K562 (cell line): Measurements from ENCODE around the gene CHD3. TPM values are rescaled to one million over a fixed set of nuclear protein-coding genes. Genes with fewer than 3 reads are reported as not detected.

Source experiments
- ATAC-seq: fragments of 200-7000 bp; cut with Tn5 transposase; 3 replicates; pipeline ENCODE4 v1.9.1; 2020; ENCODE audit warnings: moderate library complexity
- BruUV-seq: library from RNA; stranded (reverse); fragments of 400-500 nt; replicated peaks from 2 replicates; lab custom pipeline; 2021; lab: Mats Ljungman, UMichigan
- CTCF ChIA-PET: fragments of 300-600 bp; formaldehyde crosslinking; extraction: SDS; loops from one replicate; lab custom pipeline; 2021; ENCODE audit warnings: low intra/inter-chr PET ratio; lab: Yijun Ruan, JAX
- POLR2A ChIA-PET: fragments of 300-600, 350-650 bp; sonication (Branson Sonifier 250); formaldehyde crosslinking; extraction: SDS; loops from one replicate; lab custom pipeline; 2021; ENCODE audit warnings: antibody characterized with exemption, inconsistent platforms; lab: Yijun Ruan, JAX
- DNase-seq, 4 experiments: peaks; one replicate each; pipeline versions ENCODE4 v3.0.0 to v3.0.0-alpha.2; 2011 to 2018; ENCODE audit warnings: low spot score in 3 of 4, mixed read lengths in 3 of 4; ENCODE audit errors: extremely low read depth in 1 of 4
- FAIRE-seq: peaks from 2 replicates; lab custom pipeline; 2011; peaks lifted over from hg19 to GRCh38; lab: Jason Lieb, UNC
- H2AFZ ChIP-seq: 2 replicates; pipeline ENCODE4 v1.6.0; 2011; ENCODE audit warnings: low read depth, low read length, control low read depth, inconsistent platforms
- H3K27ac ChIP-seq: fragments of 200-600 bp; 3 replicates; pipeline ENCODE4 v1.8.0; 2011; ENCODE audit warnings: low read depth, mild to moderate bottlenecking, control low read depth, inconsistent platforms, low read length, moderate library complexity, mixed read lengths; ENCODE audit errors: extremely low read depth
- H3K27me3 ChIP-seq, 2 experiments: fragments of 300-600 bp in 1 of 2; 2 replicates in 1 of 2; 3 replicates in 1 of 2; pipeline versions ENCODE4 v1.6.0 to v1.8.0; 2011; ENCODE audit warnings: inconsistent platforms in 2 of 2, low read length in 2 of 2, mild to moderate bottlenecking in 1 of 2, mixed read lengths in 1 of 2, moderate library complexity in 1 of 2; ENCODE audit not compliant: control insufficient read depth in 2 of 2, insufficient read depth in 2 of 2
- H3K36me3 ChIP-seq: fragments of 300-600 bp; 3 replicates; pipeline ENCODE4 v1.8.0; 2011; ENCODE audit warnings: mild to moderate bottlenecking, low read length, inconsistent platforms; ENCODE audit not compliant: control insufficient read depth, insufficient read depth
- H3K4me1 ChIP-seq, 2 experiments: fragments of 200-600 bp in 1 of 2; replicated peaks in 1 of 2; 2 replicates in 1 of 2; 3 replicates in 1 of 2; pipeline versions ENCODE4 v1.5.1 to v1.8.0; 2011; ENCODE audit warnings: inconsistent platforms in 2 of 2, low read length in 2 of 2, mild to moderate bottlenecking in 1 of 2, mixed read lengths in 1 of 2, moderate library complexity in 1 of 2; ENCODE audit not compliant: control insufficient read depth in 2 of 2, insufficient read depth in 2 of 2
- H3K4me2 ChIP-seq: 2 replicates; pipeline ENCODE4 v1.6.1; 2011; ENCODE audit warnings: low read length, control low read depth, inconsistent platforms, mixed read lengths; ENCODE audit not compliant: insufficient read depth
- H3K4me3 ChIP-seq: fragments of 200-600 bp; sonication (generic), shearing (Covaris generic); 2 replicates; pipeline ENCODE4 v1.5.1; 2016; ENCODE audit warnings: control low read depth, inconsistent platforms
- H3K79me2 ChIP-seq: fragments of 200-600 bp; 3 replicates; pipeline ENCODE4 v1.8.0; 2011; ENCODE audit warnings: low read length, inconsistent platforms; ENCODE audit not compliant: control insufficient read depth, insufficient read depth
- H3K9ac ChIP-seq, 2 experiments: 2 replicates each; pipeline versions ENCODE4 v1.6.0 to v1.6.1; 2011; ENCODE audit warnings: low read depth in 2 of 2, low read length in 2 of 2, control low read depth in 1 of 2, inconsistent platforms in 1 of 2, mild to moderate bottlenecking in 1 of 2, mixed read lengths in 1 of 2; ENCODE audit not compliant: insufficient read depth in 1 of 2
- H3K9me1 ChIP-seq: one replicate; pipeline ENCODE4 v1.6.0; 2011; ENCODE audit warnings: inconsistent platforms, mild to moderate bottlenecking, low read length, moderate library complexity; ENCODE audit not compliant: control insufficient read depth, insufficient read depth
- H3K9me3 ChIP-seq: replicated peaks from 2 replicates; pipeline ENCODE4 v1.5.1; 2011; ENCODE audit warnings: low read depth, low read length, inconsistent platforms; ENCODE audit not compliant: control insufficient read depth, insufficient read depth
- H4K20me1 ChIP-seq: replicated peaks from 2 replicates; pipeline ENCODE4 v1.6.1; 2011; ENCODE audit warnings: low read length, inconsistent platforms, mixed read lengths; ENCODE audit not compliant: control insufficient read depth, insufficient read depth
- C11orf30 ChIP-seq: fragments of 450-650 bp; IDR thresholded peaks from 2 replicates; pipeline ENCODE4 v1.6.1; 2016; ENCODE audit warnings: low read depth, mild to moderate bottlenecking
- CBFA2T3 ChIP-seq: fragments of 450-650 bp; IDR thresholded peaks from 2 replicates; pipeline ENCODE4 v1.6.1; 2017
- EGR1 ChIP-seq: fragments of 450-650 bp; conservative IDR thresholded peaks from 2 replicates; pipeline ENCODE4 v1.6.1; 2017; ENCODE audit warnings: mild to moderate bottlenecking
- EZH2 ChIP-seq: IDR thresholded peaks from 2 replicates; pipeline ENCODE4 v1.6.1; 2012; ENCODE audit warnings: low read depth, mild to moderate bottlenecking, inconsistent platforms, low read length, borderline replicate concordance
- FUS ChIP-seq: fragments of 200-400 bp; formaldehyde crosslinking; optimal IDR thresholded peaks from 2 replicates; pipeline ENCODE3; 2017; ENCODE audit warnings: low read depth, low read length
- RBM25 ChIP-seq: fragments of 200-400 bp; formaldehyde crosslinking; IDR thresholded peaks from 2 replicates; pipeline ENCODE4 v1.6.1; 2018; ENCODE audit warnings: low read length, low read depth, moderate library complexity; ENCODE audit not compliant: severe bottlenecking
- TARDBP ChIP-seq: fragments of 450-650 bp; IDR thresholded peaks from 2 replicates; pipeline ENCODE4 v1.6.1; 2016
- ZNF280B ChIP-seq: fragments of 250-450 bp; sonication (Bioruptor Pico); IDR thresholded peaks from 2 replicates; pipeline ENCODE4 v1.5.1; 2021; ENCODE audit warnings: mild to moderate bottlenecking
- WGBS: fragments of 100-300 bp; shearing (Covaris generic); methylation state at CpG from one replicate; pipeline ENCODE4 v1.1.6; 2016; ENCODE audit warnings: low coverage, mixed read lengths; ENCODE audit not compliant: insufficient coverage; ENCODE audit errors: missing lambda C conversion rate; 5-methylcytosine and 5-hydroxymethylcytosine counted together
- in situ Hi-C: fragments of 300-500 bp; cut with MboI; formaldehyde crosslinking; loops from 4 replicates; pipeline ENCODE4 v1.15.0; 2018; ENCODE audit warnings: inconsistent platforms, mixed read lengths
- intact Hi-C: fragments of 100-400 bp; cut with micrococcal nuclease; formaldehyde crosslinking; loops from 2 replicates; pipeline ENCODE4 v1.14.2; 2022
- polyA plus RNA-seq, 8 experiments: library from polyadenylated mRNA; depleted of rRNA in 4 of 8; stranded (reverse) in 5 of 8; unstranded in 3 of 8; fragments of >200 nt; fragmentation: Nextera tagmentation in 2 of 8; fragmentation: Illumina TruSeq in 1 of 8; extraction: Ambion mirVana in 2 of 8; extraction: Trizol in 1 of 8; gene quantifications; 2 replicates each; pipeline versions ENCODE4 v1.2.1 to v1.2.3, GENCODE V29; 2011 to 2014; ENCODE audit warnings: inconsistent platforms in 1 of 8, missing spikeins in 1 of 8
- total RNA-seq, 7 experiments: library from RNA; depleted of rRNA in 6 of 7; stranded (reverse); fragments of >200 nt in 6 of 7; fragmentation: Illumina TruSeq in 2 of 7; extraction: Trizol in 2 of 7; gene quantifications; 2 replicates each; pipeline versions ENCODE4 v1.2.1 to v1.2.3, GENCODE V29; 2011 to 2021; ENCODE audit warnings: low replicate concordance in 1 of 7

Gene CHD3
- total and polyA plus RNA-seq, 9 of the 15 experiments (the other 6 are each of a cell fraction or from before 2014, with no cell fraction given) = 0.39 to 38.2 (median 21.2) TPM

GRCh38 chr17:7916385-7916682 lies 27.7 kb downstream of the CHD3 start (continued):
- TF ChIP-seq ZNF280B (CRISPR knock-in tag) (no peak), CBFA2T3 (no peak), C11orf30 (no peak), TARDBP (no peak), FUS (no peak), EZH2 (no peak)
- TF ChIP-seq, all 486 proteins: peak for 16

GRCh38 chr17:7916808-7917207 lies 28.2 kb downstream of the CHD3 start:
- H3K36me3 ChIP-seq = peaks cover 1% of the 10 kb centered on the region; the same call in 1 of the 3 replicates
- ATAC-seq (no peak), FAIRE-seq (no peak), DNase-seq (peak in 1 of 4 experiments; percentile 20)
- BruUV-seq = no TSS peak
- H3K9ac ChIP-seq = peak overlapping the region; percentile 66 to 92; a peak in 3 of 4 replicates
- peaks cover 18 to 24% of the 10 kb centered on the region in 2 experiments; a peak in 4 of 5 replicates for H3K4me1 ChIP-seq
- H3K27me3 ChIP-seq = no peaks in the 10 kb centered on the region
- in situ Hi-C loops = loop anchor here (5.0 kb wide), 1 partner anchor 70 kb away; no protein-coding TSS in a partner anchor
- WGBS = 100% methylated on average over 2 of the region's 2 CpGs
- peak overlapping the region; percentile 87; the same call in 1 of the 2 replicates for H2AFZ ChIP-seq
- intact Hi-C loops = no loop called here
- peak overlapping the region; percentile 87 for H3K4me2 ChIP-seq
- H4K20me1 ChIP-seq = no peaks in the 10 kb centered on the region
- CTCF ChIA-PET = no interaction called here
- no peaks in the 10 kb centered on the region for H3K9me3 ChIP-seq
- no peaks in the 10 kb centered on the region for H3K9me1 ChIP-seq
- H3K79me2 ChIP-seq = peaks cover 8% of the 10 kb centered on the region; the same call in 1 of the 3 replicates
- POLR2A ChIA-PET = no interaction called here
- H3K4me3 ChIP-seq = no peak overlapping the region
- TF ChIP-seq RBM25 (no peak), EGR1 (peak; percentile 40)
- peak overlapping the region; percentile 88 for H3K27ac ChIP-seq
